Colonic mucosa (tissue), 4 donors: ENCODE measurements around the gene PRKN. TPM values are rescaled to one million over a fixed set of nuclear protein-coding genes. Genes with fewer than 3 reads are reported as not detected.

Source experiments
- DNase-seq: peaks from one replicate; pipeline ENCODE4 v3.0.0-alpha.2; 2020
- H3K27ac ChIP-seq: fragments of 200-600 bp; one replicate; pipeline ENCODE4 v1.8.0; 2021
- H3K27me3 ChIP-seq: fragments of 200-600 bp; one replicate; pipeline ENCODE4 v1.8.0; 2021
- H3K36me3 ChIP-seq: fragments of 200-600 bp; one replicate; pipeline ENCODE4 v1.8.0; 2021
- H3K4me1 ChIP-seq: fragments of 200-600 bp; one replicate; pipeline ENCODE4 v1.8.0; 2021; ENCODE audit warnings: mild to moderate bottlenecking
- H3K4me3 ChIP-seq: fragments of 200-600 bp; one replicate; pipeline ENCODE4 v1.8.0; 2021
- H3K9ac ChIP-seq, 2 donors: one replicate each; pipeline ENCODE4 v1.7.0; 2013; ENCODE audit warnings: control low read depth in 2 of 2, low read depth in 2 of 2, low read length in 2 of 2
- H3K9me3 ChIP-seq: fragments of 200-600 bp; one replicate; pipeline ENCODE4 v1.8.0; 2021
- intact Hi-C: fragments of 100-400 bp; cut with DNase I; formaldehyde crosslinking; loops from one replicate; pipeline ENCODE4 v1.14.1; 2022
- total RNA-seq, 2 donors: library from RNA; stranded (reverse); fragmentation: NEBNext Ultra II Directional in 1 of 2; extraction: Animal tissue kit (Norgen Biotek cat#: 25700) in 1 of 2; gene quantifications; one replicate each; pipeline ENCODE4 v1.2.1, GENCODE V29; 2021
- TF ChIP-seq, protein P1 (sequence below): fragments of 200-600 bp; IDR thresholded peaks from one replicate; pipeline ENCODE4 v1.8.0; 2022; ENCODE audit warnings: antibody characterized with exemption, mild to moderate bottlenecking
- donor health status: healthy.
- donor health status: DM: no; HTN: no; CAD: no.
- donor health status: DM: no; HTN: no; CAD: no.

The PRKN gene
- total RNA-seq, 2 donors from 2014 or later: 3.7 to 8.1 TPM

- Histone ChIP-seq H3K4me1 (no peaks in the 10 kb centered on the region), H3K9ac (no peak overlapping the region), H3K9me3 (no peaks in the 10 kb centered on the region), H3K4me3 (no peak overlapping the region), H3K27me3 (no peaks in the 10 kb centered on the region), H3K36me3 (no peaks in the 10 kb centered on the region), H3K27ac (no peak overlapping the region)
- TF ChIP-seq, protein P1, sequence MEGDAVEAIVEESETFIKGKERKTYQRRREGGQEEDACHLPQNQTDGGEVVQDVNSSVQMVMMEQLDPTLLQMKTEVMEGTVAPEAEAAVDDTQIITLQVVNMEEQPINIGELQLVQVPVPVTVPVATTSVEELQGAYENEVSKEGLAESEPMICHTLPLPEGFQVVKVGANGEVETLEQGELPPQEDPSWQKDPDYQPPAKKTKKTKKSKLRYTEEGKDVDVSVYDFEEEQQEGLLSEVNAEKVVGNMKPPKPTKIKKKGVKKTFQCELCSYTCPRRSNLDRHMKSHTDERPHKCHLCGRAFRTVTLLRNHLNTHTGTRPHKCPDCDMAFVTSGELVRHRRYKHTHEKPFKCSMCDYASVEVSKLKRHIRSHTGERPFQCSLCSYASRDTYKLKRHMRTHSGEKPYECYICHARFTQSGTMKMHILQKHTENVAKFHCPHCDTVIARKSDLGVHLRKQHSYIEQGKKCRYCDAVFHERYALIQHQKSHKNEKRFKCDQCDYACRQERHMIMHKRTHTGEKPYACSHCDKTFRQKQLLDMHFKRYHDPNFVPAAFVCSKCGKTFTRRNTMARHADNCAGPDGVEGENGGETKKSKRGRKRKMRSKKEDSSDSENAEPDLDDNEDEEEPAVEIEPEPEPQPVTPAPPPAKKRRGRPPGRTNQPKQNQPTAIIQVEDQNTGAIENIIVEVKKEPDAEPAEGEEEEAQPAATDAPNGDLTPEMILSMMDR: no peak
- DNase-seq: no peak
- intact Hi-C loops: no loop called here
Measured at GRCh38 chr6:162438980-162439379, 288.6 kb downstream of the PRKN start.

- H3K4me3 ChIP-seq: no peak overlapping the region
- no peak overlapping the region for H3K9ac ChIP-seq
- H3K4me1 ChIP-seq: no peaks in the 10 kb centered on the region
- H3K36me3 ChIP-seq: no peaks in the 10 kb centered on the region
- intact Hi-C loops: no loop called here
- no peak for DNase-seq
- H3K9me3 ChIP-seq: no peaks in the 10 kb centered on the region
- H3K27me3 ChIP-seq: no peaks in the 10 kb centered on the region
- H3K27ac ChIP-seq: no peak overlapping the region
- TF ChIP-seq, protein P1: no peak
Measured at GRCh38 chr6:162435071-162435470, 292.5 kb downstream of the PRKN start.

- DNase-seq: no peak
- TF ChIP-seq, protein P1: no peak
- Histone ChIP-seq H3K9ac (no peak overlapping the region), H3K9me3 (no peaks in the 10 kb centered on the region), H3K4me1 (no peaks in the 10 kb centered on the region), H3K27ac (no peak overlapping the region), H3K36me3 (no peaks in the 10 kb centered on the region), H3K4me3 (no peak overlapping the region), H3K27me3 (no peaks in the 10 kb centered on the region)
- intact Hi-C loops: no loop called here
Measured at GRCh38 chr6:162421004-162421403, 306.6 kb downstream of the PRKN start.

- TF ChIP-seq, protein P1: no peak
- Histone ChIP-seq H3K27me3 (no peaks in the 10 kb centered on the region), H3K4me1 (no peaks in the 10 kb centered on the region), H3K9ac (no peak overlapping the region), H3K4me3 (no peak overlapping the region), H3K27ac (no peak overlapping the region), H3K36me3 (no peaks in the 10 kb centered on the region), H3K9me3 (no peaks in the 10 kb centered on the region)
- intact Hi-C loops: no loop called here
- no peak for DNase-seq
Measured at GRCh38 chr6:162416831-162417537, 310.6 kb downstream of the PRKN start.

DNA sequence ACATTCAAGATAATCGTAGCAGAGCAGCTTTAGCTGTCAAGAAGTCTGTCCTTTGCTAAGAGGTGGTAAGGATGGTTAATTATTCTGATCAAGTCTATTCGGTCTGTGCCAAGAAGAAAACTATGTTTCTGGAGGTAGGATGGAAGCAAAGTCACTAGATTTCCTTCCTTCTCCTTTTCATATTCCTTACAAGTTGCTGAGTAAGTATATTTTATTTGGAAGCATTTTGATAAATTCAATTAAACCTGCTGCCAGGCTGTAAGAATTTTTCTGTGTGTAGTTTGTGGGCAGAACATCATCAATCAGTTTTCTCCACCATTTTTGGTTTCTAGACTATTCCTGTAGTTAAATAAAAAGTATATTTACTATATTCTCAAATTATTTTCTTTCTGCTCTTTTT is 311.3 kb downstream of the PRKN start:
- no peaks in the 10 kb centered on the region for H3K9me3 ChIP-seq
- DNase-seq: no peak
- H3K9ac ChIP-seq: no peak overlapping the region
- no peak overlapping the region for H3K27ac ChIP-seq
- TF ChIP-seq, protein P1: no peak
- no peaks in the 10 kb centered on the region for H3K27me3 ChIP-seq
- H3K36me3 ChIP-seq: no peaks in the 10 kb centered on the region
- intact Hi-C loops: no loop called here
- H3K4me1 ChIP-seq: no peaks in the 10 kb centered on the region
- H3K4me3 ChIP-seq: no peak overlapping the region
